Panc1 (cell line): Measurements from ENCODE around the gene PSMC1. TPM values are rescaled to one million over a fixed set of nuclear protein-coding genes. Genes with fewer than 3 reads are reported as not detected.

Source experiments
- ATAC-seq: fragments of 200-7000 bp; cut with Tn5 transposase; 2 replicates; pipeline ENCODE4 v1.9.1; 2020; ENCODE audit warnings: mild to moderate bottlenecking, moderate library complexity
- BruUV-seq: library from RNA; stranded (reverse); fragments of 400-500 nt; replicated peaks from 2 replicates; lab custom pipeline; 2021; lab: Mats Ljungman, UMichigan
- CTCF ChIA-PET: fragments of 300-600 bp; sonication (Branson Sonifier 250); formaldehyde crosslinking; loops from one replicate; lab custom pipeline; 2022; ENCODE audit warnings: antibody characterized with exemption; lab: Charles Lee
- POLR2A ChIA-PET: fragments of 300-600 bp; sonication (Branson Sonifier 250); formaldehyde crosslinking; loops from one replicate; lab custom pipeline; 2022; ENCODE audit warnings: antibody characterized with exemption; lab: Charles Lee
- DNase-seq: peaks from one replicate; pipeline ENCODE4 v3.0.0-alpha.2; 2010; ENCODE audit warnings: low read depth, low spot score
- H3K27ac ChIP-seq: 2 replicates; pipeline ENCODE4 v1.5.1; 2011; ENCODE audit warnings: mild to moderate bottlenecking, low read length, inconsistent platforms
- H3K27me3 ChIP-seq: fragments of 200-500 bp; sonication (Bioruptor generic); 2 replicates; pipeline ENCODE4 v1.6.0; 2014; ENCODE audit warnings: low read length, inconsistent platforms; ENCODE audit not compliant: control insufficient read depth, insufficient read depth
- H3K36me3 ChIP-seq: fragments of 200-500 bp; sonication (Bioruptor generic); 2 replicates; pipeline ENCODE4 v1.5.1; 2014; ENCODE audit warnings: inconsistent platforms, mild to moderate bottlenecking, low read length, moderate library complexity; ENCODE audit not compliant: control insufficient read depth, insufficient read depth
- H3K4me1 ChIP-seq: 2 replicates; pipeline ENCODE4 v1.5.1; 2011; ENCODE audit warnings: inconsistent platforms, mild to moderate bottlenecking, low read length, moderate library complexity; ENCODE audit not compliant: control insufficient read depth, insufficient read depth
- H3K4me3 ChIP-seq, 2 experiments: 2 replicates each; pipeline ENCODE4 v1.5.1; 2011 to 2012; ENCODE audit warnings: low read depth in 2 of 2, low read length in 2 of 2, mild to moderate bottlenecking in 2 of 2, inconsistent platforms in 1 of 2, moderate library complexity in 1 of 2
- H3K9me3 ChIP-seq: fragments of 200-500 bp; sonication (Bioruptor generic); 2 replicates; pipeline ENCODE4 v1.5.1; 2014; ENCODE audit warnings: low read depth, mild to moderate bottlenecking, inconsistent platforms, low read length, moderate library complexity; ENCODE audit not compliant: control insufficient read depth, insufficient read depth
- CTCF ChIP-seq: fragments of 450-650 bp; IDR thresholded peaks from 2 replicates; pipeline ENCODE4 v1.5.1; 2017; ENCODE audit warnings: mild to moderate bottlenecking
- POLR2AphosphoS5 ChIP-seq: IDR thresholded peaks from 2 replicates; pipeline ENCODE4 v1.6.1; 2012; ENCODE audit warnings: mild to moderate bottlenecking, low read depth, low read length, moderate library complexity
- REST ChIP-seq, 2 experiments: IDR thresholded peaks; 2 replicates each; pipeline ENCODE4 v1.6.1; 2011 to 2012; ENCODE audit warnings: low read depth in 2 of 2, control low read depth in 1 of 2, low read length in 1 of 2, mild to moderate bottlenecking in 1 of 2, moderate library complexity in 1 of 2; ENCODE audit not compliant: insufficient read depth in 1 of 2
- SIN3A ChIP-seq: IDR thresholded peaks from 2 replicates; pipeline ENCODE4 v1.6.1; 2012; ENCODE audit warnings: low read depth, mild to moderate bottlenecking, low read length, moderate library complexity, borderline replicate concordance; ENCODE audit not compliant: insufficient read depth
- TCF7L2 ChIP-seq: IDR thresholded peaks from 2 replicates; pipeline ENCODE4 v1.6.1; 2011; ENCODE audit warnings: mild to moderate bottlenecking, low read depth, low read length, inconsistent platforms
- in situ Hi-C: cut with HindIII; loops from 2 replicates; pipeline ENCODE4 v1.10.0; 2016; ENCODE audit warnings: low sequenced_read_pairs, low pct_unique_long_range_greater_than_20kb
- intact Hi-C: fragments of 100-400 bp; cut with micrococcal nuclease; formaldehyde crosslinking; loops from one replicate; pipeline ENCODE4 v1.10.0; 2022; ENCODE audit not compliant: unreplicated experiment
- total RNA-seq: library from RNA; stranded (reverse); gene quantifications from one replicate; pipeline ENCODE4 v1.2.1, GENCODE V29; 2021; ENCODE audit not compliant: unreplicated experiment

Gene PSMC1
- total RNA-seq, 1 experiment from 2014 or later, result 112 TPM

- H3K9me3 ChIP-seq, result no peaks in the 10 kb centered on the region
- ChIA-PET CTCF (no interaction called here), POLR2A (no interaction called here)
- no peak overlapping the region for H3K27ac ChIP-seq
- BruUV-seq, result no TSS peak
- in situ Hi-C loops, result no loop called here
- peaks cover 3% of the 10 kb centered on the region; the same call in 1 of the 2 replicates for H3K36me3 ChIP-seq
- no peaks in the 10 kb centered on the region; the same call in 1 of the 2 replicates for H3K27me3 ChIP-seq
- H3K4me1 ChIP-seq, result peaks cover 5% of the 10 kb centered on the region
- no peak overlapping the region for H3K4me3 ChIP-seq
- intact Hi-C loops, result no loop called here
- DNase-seq (no peak), ATAC-seq (no peak)
- TF ChIP-seq REST (IDR thresholded peaks at IDR 0.05; ENCODE audit: insufficient read depth in 1 of 2, low read depth in 2 of 2, low read length in 1 of 2) (no peak), POLR2AphosphoS5 (no peak), SIN3A (no peak), CTCF (no peak), TCF7L2 (no peak)
These were observed 2.5 kb upstream of the PSMC1 start for GRCh38 chr14:90253826-90254225.

DNA sequence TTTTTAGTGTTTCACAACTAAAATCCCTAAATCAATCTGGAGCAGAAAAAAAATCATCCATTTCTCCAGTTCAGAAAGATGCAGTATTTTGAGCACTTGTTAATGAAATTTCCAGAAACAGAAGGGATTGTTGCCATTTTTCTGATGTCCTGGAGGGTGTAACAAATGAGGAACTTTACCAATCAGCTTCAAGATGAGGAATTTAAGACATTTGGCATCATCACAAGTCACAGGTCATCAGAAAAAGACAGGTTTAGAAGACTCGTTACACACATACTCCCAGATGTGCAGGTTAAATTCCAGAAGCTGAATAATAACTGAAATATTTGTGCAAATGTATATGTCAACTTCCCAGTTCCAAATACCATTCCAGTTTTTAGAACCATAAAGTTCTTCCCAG, 482 bp upstream of the PSMC1 start:
- intact Hi-C loops, result no loop called here

More for the DNA sequence above, 482 bp upstream of the PSMC1 start:
- no TSS peak for BruUV-seq
- H3K27ac ChIP-seq, result peak overlapping the region; percentile 84
- ATAC-seq, result no peak
- peak overlapping the region; percentile 92 to 94; a peak in 3 of 4 replicates for H3K4me3 ChIP-seq
- no peak for DNase-seq
- no peaks in the 10 kb centered on the region; the same call in 1 of the 2 replicates for H3K27me3 ChIP-seq
- peaks cover 12% of the 10 kb centered on the region; the same call in 1 of the 2 replicates for H3K36me3 ChIP-seq
- H3K4me1 ChIP-seq, result peaks cover 5% of the 10 kb centered on the region
- CTCF ChIA-PET, result no interaction called here
- TF ChIP-seq CTCF (no peak), TCF7L2 (no peak), REST (IDR thresholded peaks at IDR 0.05; ENCODE audit: insufficient read depth in 1 of 2, low read depth in 2 of 2, low read length in 1 of 2) (no peak), SIN3A (no peak), POLR2AphosphoS5 (no peak)
- POLR2A ChIA-PET, result no interaction called here
- no peaks in the 10 kb centered on the region for H3K9me3 ChIP-seq
- in situ Hi-C loops, result no loop called here
